SKM-1 treated with dmso at 0.1 percent for 144 hours (cell line): ENCODE measurements around the gene INTS3.
"Not testable (repeated sequence)": the region's sequence is repeated elsewhere in the genome, so short reads cannot be mapped to it uniquely, and the experiment has no call there.

Experiments
- DNase-seq: peaks from one replicate; lab custom pipeline; 2025; ENCODE audit not compliant: unreplicated experiment; lab: John Stamatoyannopoulos, UW

The INTS3 gene

DNA sequence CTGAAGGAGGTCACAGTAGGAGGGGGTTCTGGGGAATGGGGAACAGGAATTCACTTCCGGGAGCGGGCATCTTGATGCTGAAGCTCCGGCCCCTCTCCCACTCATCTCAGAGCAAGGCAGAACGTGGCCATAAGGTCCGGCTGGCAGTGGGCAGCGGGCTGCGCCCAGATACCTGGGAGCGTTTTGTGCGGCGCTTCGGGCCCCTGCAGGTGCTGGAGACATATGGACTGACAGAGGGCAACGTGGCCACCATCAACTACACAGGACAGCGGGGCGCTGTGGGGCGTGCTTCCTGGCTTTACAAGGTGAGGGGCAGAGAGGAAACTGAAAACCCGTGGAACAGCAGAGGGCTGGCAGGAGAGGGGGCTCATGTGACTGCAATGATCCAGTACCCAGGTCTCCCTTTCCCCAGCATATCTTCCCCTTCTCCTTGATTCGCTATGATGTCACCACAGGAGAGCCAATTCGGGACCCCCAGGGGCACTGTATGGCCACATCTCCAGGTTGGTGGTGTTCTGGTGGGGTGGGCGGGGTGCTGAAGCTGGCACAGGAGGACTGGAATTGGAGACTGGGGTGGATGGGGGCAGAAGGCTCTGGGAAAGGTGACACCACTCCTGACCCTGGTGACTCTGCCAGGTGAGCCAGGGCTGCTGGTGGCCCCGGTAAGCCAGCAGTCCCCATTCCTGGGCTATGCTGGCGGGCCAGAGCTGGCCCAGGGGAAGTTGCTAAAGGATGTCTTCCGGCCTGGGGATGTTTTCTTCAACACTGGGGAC, 50.4 kb downstream of the INTS3 start:
- DNase-seq: no peak

DNA sequence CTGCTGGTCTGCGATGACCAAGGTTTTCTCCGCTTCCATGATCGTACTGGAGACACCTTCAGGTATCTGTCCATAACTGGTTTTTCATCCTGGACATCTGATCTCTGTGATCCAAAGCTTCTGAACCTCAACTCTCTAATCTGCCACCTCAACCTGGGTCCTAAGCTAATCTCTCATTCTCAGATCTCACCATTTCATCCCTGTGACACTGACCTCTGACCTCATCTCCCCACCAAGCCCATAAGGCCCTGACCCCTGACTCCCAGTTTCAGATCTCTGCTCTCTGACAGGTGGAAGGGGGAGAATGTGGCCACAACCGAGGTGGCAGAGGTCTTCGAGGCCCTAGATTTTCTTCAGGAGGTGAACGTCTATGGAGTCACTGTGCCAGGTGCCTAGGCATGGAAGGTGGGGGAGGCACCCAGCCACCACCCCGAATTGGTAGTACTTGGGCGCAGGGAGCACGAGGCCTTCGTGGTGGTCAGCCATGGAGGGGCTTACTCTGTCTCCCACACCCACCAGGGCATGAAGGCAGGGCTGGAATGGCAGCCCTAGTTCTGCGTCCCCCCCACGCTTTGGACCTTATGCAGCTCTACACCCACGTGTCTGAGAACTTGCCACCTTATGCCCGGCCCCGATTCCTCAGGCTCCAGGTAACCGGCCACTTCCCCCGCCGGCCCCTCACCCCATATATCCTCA, 51.1 kb downstream of the INTS3 start:
- no peak for DNase-seq

DNA sequence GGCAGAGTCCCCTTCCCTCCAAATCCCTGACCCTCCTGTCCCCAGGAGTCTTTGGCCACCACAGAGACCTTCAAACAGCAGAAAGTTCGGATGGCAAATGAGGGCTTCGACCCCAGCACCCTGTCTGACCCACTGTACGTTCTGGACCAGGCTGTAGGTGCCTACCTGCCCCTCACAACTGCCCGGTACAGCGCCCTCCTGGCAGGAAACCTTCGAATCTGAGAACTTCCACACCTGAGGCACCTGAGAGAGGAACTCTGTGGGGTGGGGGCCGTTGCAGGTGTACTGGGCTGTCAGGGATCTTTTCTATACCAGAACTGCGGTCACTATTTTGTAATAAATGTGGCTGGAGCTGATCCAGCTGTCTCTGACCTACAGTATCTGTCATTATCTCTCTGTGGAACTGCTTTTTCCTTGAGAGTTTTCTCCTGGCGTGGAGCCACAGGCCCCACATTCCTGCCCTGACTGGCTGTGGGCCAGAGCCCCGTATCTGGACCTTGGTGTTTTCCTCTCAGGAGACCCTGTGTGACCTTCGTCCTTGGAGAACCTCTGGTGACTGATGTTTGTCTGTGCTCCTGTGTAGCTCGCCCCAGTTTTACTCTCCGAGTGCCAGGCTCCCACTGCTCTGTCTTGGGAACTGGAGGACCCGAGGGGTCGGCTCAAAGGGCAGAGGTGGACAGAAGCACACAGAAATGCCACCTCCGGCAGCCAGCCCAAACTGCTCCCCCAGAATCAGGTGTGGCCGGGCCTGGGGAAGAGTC, 52.1 kb downstream of the INTS3 start:
- DNase-seq: no peak

DNA sequence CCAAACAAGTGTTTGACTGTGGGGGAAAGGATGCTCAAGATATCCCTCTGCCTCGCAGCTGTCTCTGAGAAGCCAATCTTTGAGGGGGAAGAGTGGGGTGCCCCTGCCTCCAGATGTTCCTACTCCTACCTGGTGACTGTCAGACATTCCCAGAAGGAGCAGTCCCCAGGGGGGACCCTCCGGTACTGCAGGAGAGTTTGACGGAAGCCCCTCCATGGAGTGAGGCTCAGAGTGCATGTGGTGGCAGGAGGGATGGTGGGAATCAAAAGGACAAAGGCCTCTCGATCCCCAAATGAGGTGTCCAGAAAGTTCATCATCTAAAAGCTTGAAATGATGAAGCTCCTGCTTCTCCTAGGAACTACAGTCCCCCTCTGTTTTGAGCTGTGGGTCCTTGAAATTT, 52.7 kb downstream of the INTS3 start:
- no peak for DNase-seq

DNA sequence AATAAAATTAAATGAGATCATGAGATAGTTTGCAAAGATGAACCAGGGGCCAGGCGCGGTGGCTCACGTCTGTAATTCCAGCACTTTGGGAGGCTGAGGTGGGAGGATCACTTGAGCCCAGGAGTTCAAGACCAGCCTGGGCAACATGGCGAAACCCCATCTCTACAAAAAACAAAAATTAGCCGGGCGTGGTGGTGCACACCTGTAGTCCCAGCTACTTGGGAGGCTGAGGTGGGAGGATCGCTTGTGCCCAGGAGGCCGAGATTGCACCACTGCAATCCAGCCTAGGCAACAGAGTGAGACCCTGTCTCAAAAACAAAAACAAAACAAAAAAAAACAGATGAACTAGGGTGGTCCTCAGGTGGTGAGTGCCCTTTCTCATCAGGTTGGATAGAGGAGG, 54.8 kb downstream of the INTS3 start:
- DNase-seq: not testable (repeated sequence)

DNA sequence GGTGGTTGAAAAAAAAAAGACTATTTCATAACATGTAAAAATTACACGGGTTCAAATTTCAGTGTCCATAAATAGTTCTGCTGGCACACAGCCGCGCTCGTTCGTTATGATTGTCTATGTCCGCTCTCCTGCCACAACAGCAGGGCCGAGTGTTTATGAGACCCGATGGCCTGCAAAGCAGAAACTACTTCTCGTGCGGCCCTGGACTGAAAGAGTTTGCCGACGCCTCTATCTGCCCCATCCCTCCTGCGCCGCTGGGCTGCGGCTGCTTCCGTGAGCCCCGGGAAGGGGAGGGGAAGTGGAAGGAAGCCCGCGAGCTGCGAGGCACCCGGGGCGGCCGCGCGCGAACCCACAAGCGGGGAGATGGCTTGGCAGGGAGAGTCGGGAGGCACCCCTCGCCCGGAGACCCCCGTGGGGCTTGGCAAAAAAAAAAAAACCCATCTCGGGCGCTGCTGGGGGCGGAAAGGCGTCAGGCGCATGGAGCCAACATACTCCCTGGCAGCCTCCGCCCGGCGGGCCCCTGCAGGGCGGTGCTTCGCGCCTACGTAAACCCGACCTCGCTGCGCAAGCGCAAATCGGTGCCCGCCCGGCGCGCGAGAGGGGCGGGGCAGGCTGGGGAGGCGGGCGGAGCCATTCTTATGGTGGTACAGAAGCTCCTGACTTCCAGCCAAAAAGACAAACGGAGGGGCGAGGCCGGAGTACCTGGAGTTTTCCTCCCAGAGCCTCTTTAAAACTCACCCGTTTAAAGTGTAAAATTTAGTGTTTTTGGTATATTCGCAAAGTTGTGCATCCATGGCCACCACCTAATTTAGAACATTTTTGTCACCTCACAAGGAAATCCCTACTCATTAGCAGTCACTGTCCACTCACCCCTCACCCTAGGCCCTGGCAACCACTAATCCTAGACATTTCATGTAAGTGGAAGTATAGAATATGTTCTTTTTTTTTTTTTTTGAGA, 55.7 kb downstream of the INTS3 start:
- DNase-seq: peak; percentile 92

DNA sequence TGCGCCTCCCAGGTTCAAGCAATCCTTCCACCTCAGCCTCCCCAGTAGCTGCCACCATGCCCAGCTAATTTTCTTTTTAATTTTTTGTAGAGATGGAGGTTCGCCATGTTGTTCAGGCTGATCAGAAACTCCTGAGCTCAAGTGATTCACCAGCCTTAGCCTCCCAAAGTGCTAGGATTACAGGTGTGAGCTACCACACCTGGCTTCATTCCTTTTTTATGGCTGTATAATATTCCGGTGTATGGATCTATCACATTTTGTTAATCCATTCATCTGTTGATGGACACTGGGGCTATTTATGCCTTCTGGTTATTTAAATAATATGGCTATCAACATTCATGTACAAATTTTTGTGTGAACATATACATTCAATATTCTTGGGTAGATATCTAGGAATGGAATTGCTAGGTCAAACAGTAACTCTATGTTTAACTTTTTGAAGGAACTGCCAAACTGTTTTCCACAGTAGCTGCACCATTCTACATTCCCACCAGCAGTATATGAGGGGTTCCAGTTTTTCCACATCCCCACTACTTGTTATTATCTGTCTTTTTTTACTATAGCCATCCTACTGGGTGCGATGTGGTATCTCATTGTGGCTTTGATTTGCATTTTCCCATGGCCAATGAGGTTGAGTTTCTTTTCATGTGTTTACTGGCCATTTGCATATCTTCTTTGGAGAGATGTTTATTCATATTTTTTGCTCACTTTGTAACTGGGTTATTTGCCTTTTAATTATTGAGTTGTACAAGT, 58.4 kb downstream of the INTS3 start:
- DNase-seq: no peak

DNA sequence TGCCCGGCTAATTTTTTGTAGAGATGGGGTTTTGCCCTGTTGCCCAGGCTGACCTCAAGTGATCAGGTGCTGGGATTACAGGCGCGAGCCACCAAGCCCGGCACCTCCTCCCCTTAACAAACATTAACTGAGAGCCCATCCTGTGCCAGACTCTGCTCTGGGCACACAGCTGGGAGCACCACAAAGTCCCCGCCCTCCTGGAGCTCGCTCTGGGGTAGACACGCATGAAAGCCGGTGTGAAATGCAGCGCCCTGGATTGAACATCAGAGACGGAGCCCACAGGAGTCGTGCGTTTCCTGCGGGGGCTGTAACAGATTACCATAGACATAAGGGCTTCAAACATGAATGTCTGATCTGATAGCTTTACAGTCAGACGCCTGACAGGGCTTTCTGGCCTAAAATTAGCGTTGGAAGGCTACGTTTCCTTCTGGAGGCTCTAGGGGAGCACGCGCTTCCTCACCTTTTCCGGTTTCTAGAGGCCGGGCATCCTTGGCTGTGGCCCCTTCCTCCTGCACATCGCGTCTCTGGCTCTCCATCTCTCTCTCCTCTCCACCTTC, 61.7 kb downstream of the INTS3 start:
- DNase-seq: no peak

DNA sequence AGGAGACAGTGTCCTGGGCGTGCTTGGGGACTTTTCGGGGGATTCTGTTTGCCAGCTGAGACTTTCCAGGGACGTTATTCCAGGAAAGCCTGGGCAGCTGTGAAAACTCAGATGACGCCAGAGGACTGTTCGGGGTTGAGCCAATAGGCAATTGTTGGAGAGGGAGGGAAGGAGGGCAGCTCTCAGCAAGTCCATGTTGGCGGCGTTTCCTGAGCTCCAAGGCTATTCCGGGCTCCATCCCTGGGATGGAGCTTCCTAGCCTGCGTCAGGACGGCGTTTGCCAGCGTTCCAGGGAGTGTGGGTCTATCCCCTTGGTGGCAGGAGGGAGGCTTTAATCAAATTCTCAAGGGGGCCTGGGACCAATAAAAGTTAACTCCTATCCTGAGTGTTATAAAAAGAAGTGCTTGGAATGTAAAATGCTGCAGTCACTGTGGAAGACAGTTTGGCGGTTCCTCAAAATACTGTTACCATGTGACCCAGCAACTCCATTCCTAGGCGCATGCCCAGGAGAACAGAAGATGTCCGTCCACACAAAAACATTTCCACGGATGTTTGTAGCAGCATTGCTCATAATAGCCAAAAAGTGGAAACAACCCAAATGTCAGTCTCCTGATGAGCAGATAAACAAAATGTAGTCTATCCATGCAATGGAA, 62.6 kb downstream of the INTS3 start:
- peak; percentile 86 for DNase-seq

DNA sequence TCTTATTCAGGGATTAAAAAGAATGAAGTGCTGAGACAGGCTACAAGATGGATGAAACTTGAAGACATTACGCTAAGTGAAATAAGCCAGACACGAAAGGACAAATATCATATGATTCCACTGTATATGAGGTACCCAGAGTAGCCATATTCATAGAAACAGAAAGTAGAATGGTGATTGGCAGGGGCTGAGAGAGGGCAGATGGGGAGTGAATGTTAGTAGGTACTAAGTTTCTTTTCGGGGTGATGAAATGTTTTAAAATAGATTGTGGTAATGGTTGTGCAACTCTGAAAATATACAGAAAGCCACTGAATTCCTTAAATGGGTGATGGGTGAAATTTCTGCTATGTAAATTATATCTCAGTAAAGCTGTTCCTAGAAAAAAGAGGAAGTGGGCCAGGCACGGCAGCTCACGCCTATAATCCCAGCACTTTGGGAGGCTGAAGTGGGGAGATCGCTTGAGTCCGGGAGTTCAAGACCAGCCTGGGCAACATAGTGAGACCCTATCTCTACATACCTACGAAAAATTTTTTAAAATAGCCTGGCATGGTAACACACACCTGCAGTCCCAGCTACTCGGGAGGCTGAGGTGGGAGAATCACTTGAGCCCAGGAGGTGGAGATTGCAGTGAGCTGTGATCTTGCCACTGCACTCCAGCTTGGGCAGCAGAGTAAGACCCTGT, 63.3 kb downstream of the INTS3 start:
- peak; percentile 100 for DNase-seq

DNA sequence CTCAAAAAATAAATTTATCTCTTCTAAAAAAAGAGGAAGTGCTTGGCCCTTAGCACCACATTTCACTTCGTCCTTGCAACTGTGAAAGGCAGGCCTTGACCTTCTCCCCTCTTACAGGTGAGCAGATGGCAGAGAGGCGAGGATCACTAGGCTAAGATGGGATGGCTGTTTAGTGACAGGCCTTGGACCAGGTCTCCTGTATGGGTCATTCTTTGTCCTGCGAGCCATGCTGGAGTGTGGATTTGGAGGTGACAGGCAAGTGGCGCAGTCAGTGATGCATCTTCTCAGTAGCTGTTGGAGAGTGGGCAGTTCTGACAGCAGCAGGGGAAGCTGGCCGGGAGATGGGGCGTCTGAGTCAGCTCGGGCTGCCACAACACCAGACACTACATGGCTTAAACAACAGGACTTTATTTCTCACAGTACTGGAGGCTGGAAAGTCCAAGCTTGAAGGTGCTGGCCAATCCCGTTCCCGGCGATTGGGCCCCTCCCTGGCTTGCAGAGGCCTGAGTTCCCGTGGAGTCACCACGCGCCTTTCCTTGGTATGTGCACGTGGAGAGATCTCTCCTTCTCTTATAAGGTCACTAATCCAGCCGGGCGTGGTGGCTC, 63.9 kb downstream of the INTS3 start:
- no peak for DNase-seq

DNA sequence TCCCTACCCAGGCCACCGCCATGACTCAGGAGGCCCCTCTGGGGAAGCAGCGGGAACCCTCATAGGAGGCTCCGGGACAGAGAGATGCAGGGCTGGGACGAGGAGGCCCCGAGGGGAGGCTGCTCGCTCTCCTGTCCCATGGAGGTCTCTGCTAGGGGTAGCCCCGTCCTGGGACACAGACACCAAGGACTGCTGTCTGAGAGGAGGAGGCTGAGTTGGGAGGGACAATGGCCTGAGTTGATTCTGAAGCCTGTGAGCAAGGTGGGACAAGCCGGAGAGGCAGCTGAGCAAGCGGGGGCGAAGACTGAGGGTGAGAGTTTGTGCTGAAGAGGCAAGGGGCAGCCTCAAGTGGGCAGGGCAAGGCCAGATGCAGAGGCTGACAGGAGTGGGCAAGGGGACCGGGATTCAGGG, 64.8 kb downstream of the INTS3 start:
- no peak for DNase-seq

DNA sequence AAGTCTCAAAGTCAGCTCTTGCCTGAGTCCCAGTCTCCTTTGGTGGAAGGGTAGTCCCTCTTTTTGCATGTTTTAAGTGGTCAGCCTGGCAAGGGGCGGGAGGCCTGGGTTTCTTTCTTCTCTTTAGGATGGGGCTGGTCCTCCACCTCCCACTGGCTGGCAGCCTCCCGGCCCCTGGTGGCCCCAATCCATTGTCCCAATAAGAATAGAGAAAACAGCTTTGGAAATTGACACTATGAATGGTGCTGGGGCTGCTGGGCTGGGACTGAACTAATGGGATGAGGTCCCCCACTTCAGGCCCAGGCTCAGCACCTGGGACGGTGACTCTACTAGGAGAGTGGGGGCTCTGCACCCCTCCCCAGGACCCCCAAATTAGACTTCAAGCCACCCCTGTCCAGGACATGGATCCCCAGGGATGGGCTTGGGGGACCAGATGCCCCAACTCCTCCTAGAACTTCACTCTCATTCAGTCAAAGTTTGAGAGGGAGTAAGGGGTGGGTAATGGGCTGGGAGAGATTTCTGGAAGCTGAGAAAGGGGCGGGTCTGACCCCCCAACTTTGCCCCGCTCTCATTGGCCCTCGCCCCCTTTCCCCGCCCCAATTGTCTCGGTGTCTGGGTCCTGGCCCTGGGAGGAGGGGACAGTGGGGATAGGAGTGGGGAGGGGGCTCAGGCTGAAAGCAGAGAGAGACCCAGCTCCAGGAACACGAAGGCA, 65.6 kb downstream of the INTS3 start:
- no peak for DNase-seq

DNA sequence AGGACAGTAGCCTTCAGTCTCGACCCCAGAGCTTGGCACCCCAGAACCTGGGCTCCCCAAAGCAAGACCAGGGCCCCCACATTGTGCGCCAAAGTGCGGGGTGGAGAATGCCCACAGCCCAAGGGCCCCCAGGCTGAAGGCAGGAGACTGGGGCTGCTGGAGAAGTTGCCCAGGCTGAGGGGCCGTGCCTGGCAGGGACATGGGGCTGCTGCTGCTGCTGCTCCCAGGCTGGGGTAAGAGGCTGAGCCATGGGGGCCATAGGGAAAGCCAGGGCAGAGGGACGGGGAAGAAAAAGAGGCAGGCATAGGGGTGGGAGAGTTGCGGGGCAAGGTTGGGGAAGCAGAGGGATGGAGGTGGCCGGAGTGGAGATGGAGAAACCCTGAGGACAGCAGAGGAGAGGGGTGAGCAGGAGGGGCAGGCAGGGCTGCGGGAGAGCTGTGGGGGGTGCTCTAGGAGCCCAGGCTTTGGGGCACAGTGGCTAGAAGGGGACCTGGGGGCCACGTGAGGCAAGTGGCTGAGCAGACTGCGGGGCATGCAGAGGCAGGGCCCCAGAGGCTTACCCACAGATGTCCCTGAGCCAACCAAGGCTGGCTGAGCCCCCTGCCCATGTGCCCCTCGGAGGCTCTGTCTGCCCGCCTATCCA, 66.2 kb downstream of the INTS3 start:
- no peak for DNase-seq

DNA sequence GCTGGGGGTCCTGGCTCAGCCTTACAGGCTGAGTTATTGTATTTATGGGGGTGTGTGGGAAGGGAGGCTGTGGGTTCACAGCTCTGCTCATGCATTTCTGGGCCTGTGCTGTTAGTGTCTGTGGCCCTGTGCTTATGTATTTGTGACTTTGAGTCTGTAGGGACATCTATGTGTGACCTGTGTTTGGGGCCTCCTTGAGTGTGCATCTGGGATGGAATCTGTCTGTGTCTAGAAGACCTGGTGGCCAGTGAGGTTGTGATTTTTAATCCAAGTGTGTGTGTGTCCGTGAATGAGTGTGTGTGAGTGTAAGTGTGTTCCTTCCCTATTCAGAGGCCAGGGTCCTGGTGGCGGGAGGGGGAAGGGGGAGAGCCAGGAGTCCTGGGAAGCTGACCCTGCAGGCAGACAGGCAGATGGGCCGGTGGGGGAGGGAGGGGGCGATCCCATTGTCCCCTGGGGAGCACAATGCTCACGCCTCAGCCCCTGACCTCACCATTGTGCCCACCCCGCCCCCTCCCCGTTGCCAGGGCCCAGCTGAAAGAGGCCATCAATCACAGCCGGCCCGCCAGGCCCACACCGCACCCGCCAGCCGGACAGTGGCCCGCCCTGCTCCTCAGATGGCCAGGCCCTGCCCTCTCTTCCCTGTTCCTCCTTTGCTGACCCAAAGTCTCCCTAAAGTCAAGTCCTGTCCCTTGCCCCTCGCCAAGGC, 66.9 kb downstream of the INTS3 start:
- no peak for DNase-seq

DNA sequence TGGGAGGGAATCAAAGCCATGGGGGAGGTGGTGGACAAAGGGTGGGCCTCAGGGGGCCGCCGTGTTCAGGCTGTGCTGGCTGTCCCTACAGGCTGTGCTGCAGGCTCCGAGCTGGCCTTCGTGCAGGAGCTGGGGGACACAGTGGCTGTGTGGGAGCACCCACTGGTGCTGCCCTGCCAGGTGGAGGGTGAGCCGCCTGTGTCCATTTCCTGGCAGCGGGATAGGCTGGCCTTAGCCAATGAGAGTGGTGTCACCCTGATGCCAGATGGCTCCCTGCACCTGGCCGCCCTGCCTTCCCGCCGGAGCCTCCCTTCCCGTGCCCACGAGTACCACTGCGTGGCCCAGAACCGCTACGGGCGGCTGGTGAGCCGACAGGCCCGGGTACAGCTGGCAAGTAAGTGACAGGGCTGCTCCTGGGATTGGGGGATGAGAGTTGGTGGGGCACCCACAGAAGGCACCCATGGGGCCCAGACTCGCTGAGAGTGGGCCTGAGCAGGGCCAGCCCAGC, 67.5 kb downstream of the INTS3 start:
- no peak for DNase-seq
